GM12874 (cell line): ENCODE measurements around the gene LILRA2.

ENCODE experiments used
- TF ChIP-seq, protein P1 (sequence below): IDR thresholded peaks from 2 replicates; pipeline ENCODE4 v1.5.1; 2011; ENCODE audit warnings: low read depth, mild to moderate bottlenecking, control low read depth, low read length, moderate library complexity; ENCODE audit not compliant: insufficient read depth

Gene LILRA2

GRCh38 chr19:54570316-54570715 lies 3.3 kb upstream of the LILRA2 start:
- TF ChIP-seq, protein P1, sequence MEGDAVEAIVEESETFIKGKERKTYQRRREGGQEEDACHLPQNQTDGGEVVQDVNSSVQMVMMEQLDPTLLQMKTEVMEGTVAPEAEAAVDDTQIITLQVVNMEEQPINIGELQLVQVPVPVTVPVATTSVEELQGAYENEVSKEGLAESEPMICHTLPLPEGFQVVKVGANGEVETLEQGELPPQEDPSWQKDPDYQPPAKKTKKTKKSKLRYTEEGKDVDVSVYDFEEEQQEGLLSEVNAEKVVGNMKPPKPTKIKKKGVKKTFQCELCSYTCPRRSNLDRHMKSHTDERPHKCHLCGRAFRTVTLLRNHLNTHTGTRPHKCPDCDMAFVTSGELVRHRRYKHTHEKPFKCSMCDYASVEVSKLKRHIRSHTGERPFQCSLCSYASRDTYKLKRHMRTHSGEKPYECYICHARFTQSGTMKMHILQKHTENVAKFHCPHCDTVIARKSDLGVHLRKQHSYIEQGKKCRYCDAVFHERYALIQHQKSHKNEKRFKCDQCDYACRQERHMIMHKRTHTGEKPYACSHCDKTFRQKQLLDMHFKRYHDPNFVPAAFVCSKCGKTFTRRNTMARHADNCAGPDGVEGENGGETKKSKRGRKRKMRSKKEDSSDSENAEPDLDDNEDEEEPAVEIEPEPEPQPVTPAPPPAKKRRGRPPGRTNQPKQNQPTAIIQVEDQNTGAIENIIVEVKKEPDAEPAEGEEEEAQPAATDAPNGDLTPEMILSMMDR: no peak

DNA sequence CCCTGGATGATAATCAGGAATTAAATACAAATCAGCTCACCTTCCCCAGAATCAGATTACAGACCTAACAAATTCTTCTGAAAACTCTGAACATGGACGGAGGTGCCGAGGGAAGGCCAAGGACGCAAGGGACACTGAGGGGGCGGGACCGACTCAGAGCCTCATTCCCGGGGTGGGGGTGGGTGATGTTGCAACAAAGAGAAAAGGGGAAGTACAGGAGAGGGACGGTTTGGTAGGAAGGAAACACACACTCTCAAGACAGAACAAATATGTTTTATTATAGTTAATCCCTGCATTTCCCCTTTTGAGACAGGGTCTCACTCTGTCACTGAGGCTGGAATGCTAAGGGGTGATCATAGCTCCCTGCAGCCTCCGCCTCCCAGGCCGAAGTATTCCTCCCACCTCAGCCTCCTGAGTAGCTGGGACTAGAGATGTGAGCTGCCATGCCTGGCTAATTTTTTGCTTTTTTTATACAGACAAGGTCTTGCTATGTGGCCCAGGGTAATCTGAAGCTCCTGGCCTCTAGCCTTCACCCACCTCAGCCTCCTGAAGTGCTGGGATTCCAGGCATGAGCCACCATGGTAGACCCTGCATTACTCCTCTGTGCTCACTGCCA lies 786 bp upstream of the LILRA2 start:
- TF ChIP-seq, protein P1: no peak

DNA sequence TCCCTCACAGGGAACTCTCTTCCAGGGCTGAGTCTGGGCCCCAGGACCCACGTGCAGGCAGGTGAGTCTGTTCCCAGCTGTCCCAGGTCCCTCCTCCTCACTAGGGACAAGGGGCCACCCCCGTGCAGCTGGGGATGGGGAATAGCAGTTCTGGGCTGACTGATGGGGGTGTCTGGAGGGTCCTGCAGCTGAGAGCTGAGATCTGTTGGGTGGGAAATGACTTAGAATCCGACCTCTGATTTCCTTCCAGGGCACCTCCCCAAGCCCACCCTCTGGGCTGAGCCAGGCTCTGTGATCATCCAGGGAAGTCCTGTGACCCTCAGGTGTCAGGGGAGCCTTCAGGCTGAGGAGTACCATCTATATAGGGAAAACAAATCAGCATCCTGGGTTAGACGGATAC lies 461 bp downstream of the LILRA2 start:
- TF ChIP-seq, protein P1: no peak

- TF ChIP-seq, protein P1: no peak
These were observed 1.0 kb downstream of the LILRA2 start for GRCh38 chr19:54574527-54575056.

- TF ChIP-seq, protein P1: no peak
These were observed 2.9 kb downstream of the LILRA2 start for GRCh38 chr19:54576411-54576976.

- TF ChIP-seq, protein P1: no peak
These were observed 3.7 kb downstream of the LILRA2 start for GRCh38 chr19:54577334-54577733.

- TF ChIP-seq, protein P1: no peak
These were observed 12.8 kb downstream of the LILRA2 start for GRCh38 chr19:54586397-54586796.
